ENCODE data around the gene NECAB2.

The NECAB2 gene

DNA sequence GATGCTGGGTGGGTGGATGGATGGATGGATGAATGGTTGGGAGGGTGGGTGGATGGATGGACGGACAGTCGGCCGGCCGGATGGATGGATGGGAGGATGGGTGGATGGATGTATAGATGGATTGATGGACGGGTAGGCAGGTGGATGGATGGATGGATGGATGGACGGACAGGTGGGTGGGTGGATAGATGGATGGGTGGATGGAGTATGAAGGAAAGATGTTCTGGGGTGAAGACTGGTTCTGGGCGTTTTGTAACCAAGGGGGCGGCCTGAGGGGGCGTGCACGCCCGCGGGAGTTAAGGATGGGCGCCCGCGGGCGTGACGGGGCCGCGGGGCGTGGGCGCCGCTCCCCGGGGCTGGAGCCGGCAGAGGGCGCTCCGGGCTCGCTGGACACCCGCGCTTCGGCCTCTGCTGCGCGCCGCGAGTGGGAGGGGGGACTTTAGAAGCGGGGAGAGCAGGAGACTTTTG lies at the start of gene NECAB2:
Gene NECAB2, plus strand, starts transcription at position 407 of the 468 bp plus-strand sequence. CDS start 405 bp downstream, outside the sequence.
- no peak for DNase-seq (ENCODE audit: low spot score)
- peak within 1 kb of the TSS; percentile 57 for H3K4me3 Mint-ChIP-seq
- peaks cover 18% of the 10 kb centered on the region for H3K27me3 Mint-ChIP-seq (ENCODE audit: low read depth)
- H3K4me1 Mint-ChIP-seq (ENCODE audit: low read depth): peaks cover 3% of the 10 kb centered on the region
- H3K27ac Mint-ChIP-seq: no peak within 1 kb of the TSS
- H3K9me3 Mint-ChIP-seq: no peaks in the 10 kb centered on the region
- H3K36me3 Mint-ChIP-seq (ENCODE audit: low read depth): no peaks in the 10 kb centered on the region

DNA sequence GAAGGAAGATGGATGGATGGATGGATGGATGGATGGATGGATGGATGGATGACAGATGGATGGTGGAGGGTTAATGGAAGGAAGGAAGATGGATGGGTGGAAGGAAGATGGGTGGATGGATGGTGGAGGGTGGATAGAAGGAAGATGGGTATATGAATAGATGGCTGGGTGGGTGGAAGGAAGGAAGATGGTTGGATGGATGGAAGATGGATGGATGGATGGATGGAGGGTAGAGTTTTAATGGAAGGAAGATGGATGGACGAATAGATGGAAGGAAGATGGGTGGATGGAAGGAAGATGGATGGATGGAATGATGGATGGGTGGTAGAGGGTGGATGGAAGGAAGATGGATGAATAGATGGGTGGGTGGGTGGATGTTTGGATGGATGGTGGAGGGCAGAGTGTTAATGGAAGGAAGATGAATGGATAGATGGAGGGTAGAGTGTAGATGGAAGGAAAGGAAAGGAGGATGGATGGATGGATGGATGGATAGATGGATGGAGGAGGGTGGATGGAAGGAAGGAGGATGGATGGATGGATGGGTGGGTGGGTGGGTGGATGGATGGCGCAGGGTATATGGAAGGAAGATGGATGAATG lies 47.1 kb upstream of the NECAB2 start:
- Mint-ChIP-seq H3K9me3 (peaks cover 3% of the 10 kb centered on the region), H3K4me1 (ENCODE audit: low read depth) (no peaks in the 10 kb centered on the region), H3K4me3 (no peak overlapping the region), H3K36me3 (ENCODE audit: low read depth) (peaks cover 36% of the 10 kb centered on the region), H3K27me3 (ENCODE audit: low read depth) (no peaks in the 10 kb centered on the region), H3K27ac (no peak overlapping the region)
- no peak for DNase-seq (ENCODE audit: low spot score)

DNA sequence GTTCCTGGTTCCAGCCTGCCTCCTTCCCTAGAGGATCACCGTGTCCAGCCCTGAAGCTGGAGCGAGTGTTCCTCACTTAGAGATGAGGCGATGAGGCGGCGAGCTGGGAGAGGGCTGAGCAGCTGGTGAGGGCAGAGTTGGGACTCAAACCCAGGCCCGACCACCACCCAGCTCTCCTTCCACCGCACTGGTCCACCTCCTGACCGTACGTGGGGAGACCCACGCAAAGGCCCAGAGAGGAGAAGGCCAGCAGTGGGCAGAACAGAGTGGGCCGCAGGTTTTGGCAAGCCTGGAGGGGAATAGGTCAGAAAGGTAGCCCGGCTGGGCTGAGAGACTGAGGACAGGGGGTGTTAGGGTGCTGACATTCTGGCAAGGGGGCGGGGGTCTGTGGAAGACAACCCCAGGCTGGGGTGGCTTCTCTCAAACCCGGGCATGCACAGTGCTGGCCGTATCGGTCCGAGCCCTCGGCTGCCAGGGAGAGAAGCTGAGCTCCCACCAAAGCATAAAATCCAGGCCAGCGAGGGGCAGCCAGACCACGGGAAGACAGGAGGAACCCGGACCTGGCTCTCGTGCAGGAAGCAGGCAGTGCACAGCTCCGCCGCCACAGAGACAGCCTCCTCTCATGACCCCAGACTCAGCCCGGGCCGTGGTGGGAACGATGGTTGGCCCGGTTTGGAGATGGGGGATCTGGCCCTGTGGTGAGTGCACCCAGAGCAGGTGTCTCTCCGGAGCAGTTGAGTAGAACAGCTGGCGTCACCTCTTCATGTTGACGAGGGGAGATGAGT lies 44.3 kb upstream of the NECAB2 start:
- no peak for DNase-seq (ENCODE audit: low spot score)
- Mint-ChIP-seq H3K27ac (no peak overlapping the region), H3K36me3 (ENCODE audit: low read depth) (peaks cover 14% of the 10 kb centered on the region), H3K4me3 (no peak overlapping the region), H3K27me3 (ENCODE audit: low read depth) (no peaks in the 10 kb centered on the region), H3K4me1 (ENCODE audit: low read depth) (no peaks in the 10 kb centered on the region), H3K9me3 (no peaks in the 10 kb centered on the region)

GRCh38 chr16:83924686-83925085 lies 43.4 kb upstream of the NECAB2 start:
- no peaks in the 10 kb centered on the region for H3K27me3 Mint-ChIP-seq (ENCODE audit: low read depth)
- H3K36me3 Mint-ChIP-seq (ENCODE audit: low read depth): peaks cover 6% of the 10 kb centered on the region
- H3K27ac Mint-ChIP-seq: no peak overlapping the region

GRCh38 chr16:83925095-83925905 lies 42.7 kb upstream of the NECAB2 start:
- H3K4me3 Mint-ChIP-seq: no peak overlapping the region
- no peak for DNase-seq (ENCODE audit: low spot score)
- peaks cover 3% of the 10 kb centered on the region for H3K36me3 Mint-ChIP-seq (ENCODE audit: low read depth)
- H3K27me3 Mint-ChIP-seq (ENCODE audit: low read depth): no peaks in the 10 kb centered on the region
- H3K27ac Mint-ChIP-seq: no peak overlapping the region
- H3K9me3 Mint-ChIP-seq: no peaks in the 10 kb centered on the region
- no peaks in the 10 kb centered on the region for H3K4me1 Mint-ChIP-seq (ENCODE audit: low read depth)

More at GRCh38 chr16:83924686-83925085, 43.4 kb upstream of the NECAB2 start:
- DNase-seq (ENCODE audit: low spot score): no peak
- no peaks in the 10 kb centered on the region for H3K9me3 Mint-ChIP-seq
- H3K4me1 Mint-ChIP-seq (ENCODE audit: low read depth): no peaks in the 10 kb centered on the region
- no peak overlapping the region for H3K4me3 Mint-ChIP-seq

GRCh38 chr16:83925957-83926725 lies 41.9 kb upstream of the NECAB2 start:
- Mint-ChIP-seq H3K9me3 (no peaks in the 10 kb centered on the region), H3K27me3 (ENCODE audit: low read depth) (no peaks in the 10 kb centered on the region), H3K27ac (no peak overlapping the region), H3K36me3 (ENCODE audit: low read depth) (no peaks in the 10 kb centered on the region), H3K4me1 (ENCODE audit: low read depth) (no peaks in the 10 kb centered on the region), H3K4me3 (no peak overlapping the region)
- DNase-seq (ENCODE audit: low spot score): no peak

GRCh38 chr16:83926726-83927397 lies 41.2 kb upstream of the NECAB2 start:
- Mint-ChIP-seq H3K9me3 (no peaks in the 10 kb centered on the region), H3K4me3 (no peak overlapping the region), H3K36me3 (ENCODE audit: low read depth) (no peaks in the 10 kb centered on the region), H3K27me3 (ENCODE audit: low read depth) (no peaks in the 10 kb centered on the region), H3K4me1 (ENCODE audit: low read depth) (no peaks in the 10 kb centered on the region), H3K27ac (no peak overlapping the region)
- DNase-seq (ENCODE audit: low spot score): peak; percentile 38

DNA sequence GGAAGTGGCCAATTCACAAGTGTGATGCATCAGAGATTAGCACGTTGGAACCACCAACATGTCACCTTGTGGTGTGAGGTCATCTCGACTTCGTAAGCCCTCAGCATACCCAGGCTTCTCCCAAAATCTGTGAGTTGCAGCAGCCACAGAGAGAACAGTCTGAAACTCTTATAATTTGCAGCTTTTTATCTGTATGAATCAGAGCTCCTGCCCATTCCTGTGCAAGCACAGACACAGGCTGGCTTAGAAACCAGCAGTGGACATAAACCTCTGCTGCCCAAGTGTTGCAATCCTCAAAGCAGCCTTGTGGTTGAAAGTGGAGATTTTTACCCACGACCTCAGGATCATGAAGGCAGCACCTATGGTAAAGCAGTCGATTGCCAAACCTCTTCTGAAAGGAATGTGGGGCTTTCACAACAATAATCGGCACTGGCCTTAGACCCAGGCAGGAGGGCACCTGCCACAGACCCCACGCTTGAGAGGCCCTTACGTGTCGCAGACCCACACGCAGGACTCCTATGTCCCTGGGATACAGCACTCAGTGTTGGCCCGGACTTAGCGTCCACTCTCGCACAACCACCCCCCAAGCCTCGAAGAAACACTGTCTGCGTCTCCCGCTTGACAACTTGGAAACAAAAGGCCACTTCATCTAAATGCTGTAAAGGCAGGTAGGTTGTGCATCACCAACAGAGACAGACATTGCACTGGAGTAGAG lies 39.5 kb upstream of the NECAB2 start:
- Mint-ChIP-seq H3K4me1 (ENCODE audit: low read depth) (no peaks in the 10 kb centered on the region), H3K36me3 (ENCODE audit: low read depth) (no peaks in the 10 kb centered on the region), H3K27me3 (ENCODE audit: low read depth) (no peaks in the 10 kb centered on the region), H3K4me3 (no peak overlapping the region), H3K27ac (no peak overlapping the region), H3K9me3 (no peaks in the 10 kb centered on the region)
- no peak for DNase-seq (ENCODE audit: low spot score)

GRCh38 chr16:83929811-83930555 lies 38.1 kb upstream of the NECAB2 start:
- Mint-ChIP-seq H3K4me1 (ENCODE audit: low read depth) (no peaks in the 10 kb centered on the region), H3K36me3 (ENCODE audit: low read depth) (no peaks in the 10 kb centered on the region), H3K27ac (no peak overlapping the region), H3K9me3 (no peaks in the 10 kb centered on the region), H3K27me3 (ENCODE audit: low read depth) (no peaks in the 10 kb centered on the region), H3K4me3 (no peak overlapping the region)
- DNase-seq (ENCODE audit: low spot score): no peak

DNA sequence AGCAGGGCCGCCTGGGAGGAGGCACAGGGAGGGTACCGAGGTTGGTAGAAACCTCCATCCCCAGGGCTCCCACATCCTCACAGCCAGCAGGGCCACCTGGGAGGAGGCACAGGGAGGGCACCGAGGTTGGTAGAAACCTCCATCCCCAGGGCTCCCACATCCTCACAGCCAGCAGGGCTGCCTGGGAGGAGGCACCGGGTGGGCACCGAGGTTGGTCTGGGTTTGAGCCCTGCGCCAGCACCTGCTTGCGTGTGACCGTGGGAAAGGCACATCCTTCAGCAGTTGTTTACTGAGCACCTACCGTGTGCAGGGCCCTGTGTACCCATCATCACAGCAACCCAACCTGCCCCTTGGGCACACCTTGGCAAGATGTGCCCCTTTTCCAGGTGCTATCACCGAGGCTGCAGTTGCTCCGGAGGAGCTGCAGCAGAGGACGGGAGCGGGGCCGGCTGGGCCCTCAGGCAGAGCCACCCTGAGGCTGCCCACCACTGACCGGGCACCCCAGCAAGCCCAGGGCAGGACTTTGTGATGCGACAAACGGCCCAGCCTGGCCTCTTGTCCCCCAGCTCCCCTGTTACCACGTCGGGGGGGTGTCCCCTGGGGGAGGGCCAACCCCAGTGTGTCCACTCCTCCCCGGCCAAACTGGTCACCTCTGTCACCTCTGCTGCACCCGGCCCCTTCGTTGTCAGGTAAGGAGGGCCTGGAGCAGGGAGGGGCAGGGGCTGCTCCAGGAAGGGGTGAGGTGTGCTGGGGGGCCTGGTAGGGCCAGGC lies 37.1 kb upstream of the NECAB2 start:
- DNase-seq (ENCODE audit: low spot score): no peak
- no peaks in the 10 kb centered on the region for H3K4me1 Mint-ChIP-seq (ENCODE audit: low read depth)
- H3K27me3 Mint-ChIP-seq (ENCODE audit: low read depth): no peaks in the 10 kb centered on the region
- H3K36me3 Mint-ChIP-seq (ENCODE audit: low read depth): no peaks in the 10 kb centered on the region
- no peak overlapping the region for H3K27ac Mint-ChIP-seq
- H3K4me3 Mint-ChIP-seq: no peak overlapping the region
- H3K9me3 Mint-ChIP-seq: no peaks in the 10 kb centered on the region

DNA sequence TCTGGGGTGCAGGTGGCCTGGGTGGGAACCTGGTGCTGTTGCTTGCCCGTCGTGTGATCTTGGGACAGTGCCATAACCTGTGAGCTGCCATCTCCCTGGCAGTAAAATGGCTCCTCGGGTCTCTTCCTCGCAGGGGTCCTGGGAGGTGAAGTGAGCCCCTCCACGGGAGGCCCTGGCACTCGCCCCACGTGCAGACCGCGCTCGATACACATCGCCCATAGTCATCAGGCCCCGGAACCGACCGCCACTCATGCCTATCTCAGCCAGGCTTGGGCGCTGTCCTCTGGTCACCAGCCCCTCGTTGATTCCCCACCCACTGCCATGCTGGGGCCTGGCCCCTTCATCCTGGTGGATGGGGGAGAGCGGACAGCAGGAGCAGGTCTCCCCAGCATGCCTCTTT lies 36.5 kb upstream of the NECAB2 start:
- H3K4me1 Mint-ChIP-seq (ENCODE audit: low read depth): no peaks in the 10 kb centered on the region
- no peak overlapping the region for H3K4me3 Mint-ChIP-seq
- no peak overlapping the region for H3K27ac Mint-ChIP-seq
- H3K36me3 Mint-ChIP-seq (ENCODE audit: low read depth): no peaks in the 10 kb centered on the region
- no peaks in the 10 kb centered on the region for H3K27me3 Mint-ChIP-seq (ENCODE audit: low read depth)
- no peaks in the 10 kb centered on the region for H3K9me3 Mint-ChIP-seq
- DNase-seq (ENCODE audit: low spot score): no peak

DNA sequence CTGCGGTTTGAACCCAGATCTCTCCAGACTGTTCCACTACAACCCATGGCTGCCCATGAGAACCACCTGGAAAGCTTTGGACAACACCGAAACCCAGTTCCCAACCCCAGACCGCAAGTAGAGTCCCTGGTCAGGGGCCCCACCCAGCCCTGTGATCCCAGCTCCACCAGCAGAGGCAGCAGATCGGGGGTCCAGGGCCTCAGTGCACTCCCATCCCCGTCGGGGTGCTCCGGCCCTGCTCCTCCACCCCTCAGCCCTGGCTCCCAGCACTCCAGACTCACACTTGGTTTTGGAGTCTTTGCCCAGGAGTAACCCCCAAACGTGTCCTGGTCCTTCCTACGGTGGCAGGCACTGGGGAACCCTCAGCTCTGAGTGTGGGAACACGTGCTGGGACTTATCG lies 35.7 kb upstream of the NECAB2 start:
- Mint-ChIP-seq H3K27ac (no peak overlapping the region), H3K4me1 (ENCODE audit: low read depth) (no peaks in the 10 kb centered on the region), H3K4me3 (no peak overlapping the region), H3K9me3 (no peaks in the 10 kb centered on the region), H3K27me3 (ENCODE audit: low read depth) (no peaks in the 10 kb centered on the region), H3K36me3 (ENCODE audit: low read depth) (no peaks in the 10 kb centered on the region)
- DNase-seq (ENCODE audit: low spot score): no peak
